ELR (cell line): Measurements from ENCODE around the gene ST6GALNAC6.

Experiments
- DNase-seq: peaks from one replicate; pipeline ENCODE4 v3.0.0-alpha.2; 2015; ENCODE audit warnings: low read depth

The ST6GALNAC6 gene, protein sequence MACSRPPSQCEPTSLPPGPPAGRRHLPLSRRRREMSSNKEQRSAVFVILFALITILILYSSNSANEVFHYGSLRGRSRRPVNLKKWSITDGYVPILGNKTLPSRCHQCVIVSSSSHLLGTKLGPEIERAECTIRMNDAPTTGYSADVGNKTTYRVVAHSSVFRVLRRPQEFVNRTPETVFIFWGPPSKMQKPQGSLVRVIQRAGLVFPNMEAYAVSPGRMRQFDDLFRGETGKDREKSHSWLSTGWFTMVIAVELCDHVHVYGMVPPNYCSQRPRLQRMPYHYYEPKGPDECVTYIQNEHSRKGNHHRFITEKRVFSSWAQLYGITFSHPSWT

GRCh38 chr9:127899128-127899943 lies at the start of gene ST6GALNAC6:
TSS of gene ST6GALNAC6 (minus strand) at chr9:127899603. CDS start at chr9:127897981, 1,622 bp downstream.
- DNase-seq = peak; percentile 77

DNA sequence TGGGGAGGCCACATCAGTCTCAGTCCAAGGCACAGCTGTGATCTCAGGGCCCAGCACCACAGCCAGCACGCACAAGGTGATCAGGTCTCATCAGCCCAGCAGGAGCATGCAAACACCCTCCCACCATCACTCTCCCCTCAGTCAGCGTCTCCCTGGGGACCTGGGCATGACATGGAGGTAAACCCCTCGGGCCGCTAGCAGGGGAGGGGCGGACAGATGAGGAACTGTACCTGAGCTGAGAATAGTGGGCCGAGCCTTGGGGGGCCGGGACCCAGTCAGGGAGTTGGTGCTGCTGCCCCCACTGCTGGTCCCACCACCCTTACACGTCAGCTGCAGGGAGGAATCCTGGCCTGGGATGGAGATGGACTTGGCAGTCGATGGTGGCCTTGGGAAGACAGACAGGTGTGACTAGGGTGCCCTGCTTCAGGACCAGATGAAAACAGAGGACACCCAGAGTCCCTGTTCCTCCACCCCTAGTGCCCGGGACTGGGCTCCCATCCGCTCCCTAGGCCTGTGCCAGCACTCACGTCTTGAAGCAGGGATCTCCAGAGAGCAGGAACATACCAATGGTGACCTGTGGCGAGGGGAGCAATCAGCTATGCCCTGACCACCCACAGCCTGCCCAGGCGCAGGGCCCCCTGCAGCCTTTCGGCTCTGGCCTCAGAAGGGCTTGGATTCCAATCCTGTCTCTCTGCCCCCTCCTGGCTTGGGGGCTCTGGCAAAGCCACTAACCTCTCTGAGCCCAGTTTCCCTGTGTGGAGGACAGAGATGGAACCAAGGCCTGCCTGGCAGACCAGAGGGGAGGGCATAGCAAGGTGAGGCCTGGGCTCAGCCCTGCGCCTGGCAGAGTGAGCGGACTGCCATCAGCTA lies 48.7 kb upstream of the ST6GALNAC6 start:
- no peak for DNase-seq

DNA sequence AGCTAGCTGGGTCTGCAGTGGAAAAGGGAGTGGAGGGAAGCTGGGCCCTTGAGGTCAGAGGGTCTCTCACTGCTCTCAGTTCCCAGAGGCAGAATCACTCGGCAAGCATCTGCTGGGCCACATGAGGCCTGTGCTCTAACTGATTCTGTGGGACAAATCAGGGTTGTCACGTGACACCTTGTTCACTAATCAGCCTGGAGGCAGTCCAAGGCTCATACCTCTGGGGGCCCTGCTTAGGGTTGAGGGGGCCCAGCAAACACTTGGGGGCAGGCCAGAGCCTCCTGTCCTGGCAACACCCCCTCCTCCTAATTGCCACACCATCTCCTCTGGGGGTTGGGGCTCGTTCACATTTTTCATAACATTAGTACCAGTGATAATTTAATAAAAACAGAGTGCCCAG lies 47.3 kb upstream of the ST6GALNAC6 start:
- no peak for DNase-seq

- DNase-seq = no peak
These were observed 46.5 kb upstream of the ST6GALNAC6 start for GRCh38 chr9:127945942-127946341.

- DNase-seq = no peak
These were observed 45.9 kb upstream of the ST6GALNAC6 start for GRCh38 chr9:127945338-127945737.

- DNase-seq = no peak
These were observed 45.3 kb upstream of the ST6GALNAC6 start for GRCh38 chr9:127944586-127945218.

GRCh38 chr9:127943731-127944144 lies 44.3 kb upstream of the ST6GALNAC6 start:
- peak; percentile 87 for DNase-seq

DNA sequence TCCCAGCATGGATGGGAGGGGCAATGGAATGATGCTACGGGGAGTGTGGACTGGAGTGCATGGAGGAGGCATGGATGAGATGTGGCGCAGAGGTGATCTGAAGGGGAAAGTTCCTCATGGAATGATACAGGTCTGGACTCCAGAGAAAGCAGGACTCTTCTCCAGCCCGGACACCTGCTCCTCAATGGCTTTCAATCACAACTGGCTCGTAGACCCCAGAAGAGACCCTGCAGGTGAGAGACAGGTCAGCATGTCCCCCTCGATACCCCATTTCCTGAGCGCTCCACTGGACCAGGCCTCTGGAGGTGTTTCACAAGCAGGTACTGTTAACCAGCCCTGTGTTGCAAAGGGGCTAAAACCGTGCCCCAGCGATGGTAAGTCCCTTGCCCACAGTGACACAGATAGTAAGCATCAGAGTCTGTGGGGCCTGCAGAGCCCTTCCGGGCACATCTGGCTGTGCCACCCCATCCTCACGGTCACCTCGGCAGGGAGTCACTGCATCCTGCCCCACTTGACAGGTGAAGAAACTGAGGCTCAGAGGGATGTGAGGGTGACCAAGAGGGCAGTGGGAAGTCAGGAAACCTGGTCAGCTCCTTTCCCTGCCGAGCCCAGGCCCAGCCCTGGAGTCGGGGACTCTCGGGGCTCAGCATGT lies 43.7 kb upstream of the ST6GALNAC6 start:
- no peak for DNase-seq

- DNase-seq = peak; percentile 73
These were observed 43.0 kb upstream of the ST6GALNAC6 start for GRCh38 chr9:127942216-127943010.

- DNase-seq = no peak
These were observed 42.5 kb upstream of the ST6GALNAC6 start for GRCh38 chr9:127941961-127942215.

DNA sequence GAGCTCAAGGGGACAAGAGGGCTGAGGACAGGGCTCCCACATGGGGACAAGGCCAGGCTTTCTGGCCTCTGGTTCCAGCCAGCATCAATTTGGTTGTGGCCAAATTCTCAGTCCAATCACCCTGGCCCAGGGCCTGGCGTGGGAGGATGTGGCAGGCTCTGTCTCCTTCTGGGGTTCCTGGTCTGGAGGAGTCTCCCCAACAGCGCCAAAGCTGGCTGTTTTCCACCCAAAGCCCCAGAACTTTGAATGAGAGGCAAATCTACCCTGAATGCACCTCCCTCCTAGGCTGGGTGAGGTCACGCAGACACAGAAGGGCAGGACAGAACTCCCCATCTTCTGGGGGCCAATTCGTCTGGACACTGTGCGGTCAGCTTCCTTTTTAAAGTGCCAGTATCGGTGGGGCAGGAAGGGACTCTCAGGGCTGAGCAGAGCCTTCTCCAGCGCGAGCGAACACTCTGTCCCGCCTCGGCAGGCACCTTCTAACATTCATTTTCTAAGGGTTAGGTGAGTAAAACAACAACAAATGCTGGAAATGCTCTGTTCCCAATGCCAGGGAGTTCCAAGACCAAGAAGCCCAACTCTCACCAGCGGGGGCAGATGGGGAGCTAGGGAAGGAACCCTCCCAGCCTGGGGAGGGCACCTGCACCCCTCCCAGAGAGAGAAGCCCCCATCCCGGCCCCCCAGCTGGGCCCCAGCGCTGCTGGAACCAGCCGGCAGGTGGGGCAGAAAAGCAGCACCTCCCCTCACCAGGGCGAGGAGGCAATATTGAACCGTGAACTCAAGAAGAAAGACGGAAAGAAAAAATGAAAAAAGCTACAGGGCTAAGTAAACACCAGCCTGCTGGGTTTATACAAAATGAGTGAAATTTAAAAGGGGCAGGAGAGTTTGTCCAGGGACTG lies 41.9 kb upstream of the ST6GALNAC6 start:
- DNase-seq = no peak

DNA sequence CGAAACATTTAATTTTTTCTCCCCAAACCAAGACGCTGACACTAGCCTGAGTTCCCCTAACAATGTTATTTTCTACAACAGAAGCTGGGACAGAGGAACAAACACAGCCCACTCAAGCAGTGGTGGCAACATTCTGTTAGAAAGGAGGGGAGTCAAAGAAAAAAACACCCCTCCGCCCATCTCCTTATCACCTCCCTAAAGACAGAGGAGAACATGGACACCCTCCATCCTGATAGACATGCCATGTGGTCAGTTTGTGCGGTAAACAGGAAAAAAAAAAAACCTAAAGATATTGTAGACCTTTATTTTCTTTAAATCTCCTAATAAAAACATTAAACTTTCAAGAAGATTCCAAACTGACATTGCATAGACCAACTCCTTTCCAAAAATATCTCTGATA lies 41.2 kb upstream of the ST6GALNAC6 start:
- DNase-seq = no peak

GRCh38 chr9:127938298-127938690 lies 38.9 kb upstream of the ST6GALNAC6 start:
- DNase-seq = no peak

DNA sequence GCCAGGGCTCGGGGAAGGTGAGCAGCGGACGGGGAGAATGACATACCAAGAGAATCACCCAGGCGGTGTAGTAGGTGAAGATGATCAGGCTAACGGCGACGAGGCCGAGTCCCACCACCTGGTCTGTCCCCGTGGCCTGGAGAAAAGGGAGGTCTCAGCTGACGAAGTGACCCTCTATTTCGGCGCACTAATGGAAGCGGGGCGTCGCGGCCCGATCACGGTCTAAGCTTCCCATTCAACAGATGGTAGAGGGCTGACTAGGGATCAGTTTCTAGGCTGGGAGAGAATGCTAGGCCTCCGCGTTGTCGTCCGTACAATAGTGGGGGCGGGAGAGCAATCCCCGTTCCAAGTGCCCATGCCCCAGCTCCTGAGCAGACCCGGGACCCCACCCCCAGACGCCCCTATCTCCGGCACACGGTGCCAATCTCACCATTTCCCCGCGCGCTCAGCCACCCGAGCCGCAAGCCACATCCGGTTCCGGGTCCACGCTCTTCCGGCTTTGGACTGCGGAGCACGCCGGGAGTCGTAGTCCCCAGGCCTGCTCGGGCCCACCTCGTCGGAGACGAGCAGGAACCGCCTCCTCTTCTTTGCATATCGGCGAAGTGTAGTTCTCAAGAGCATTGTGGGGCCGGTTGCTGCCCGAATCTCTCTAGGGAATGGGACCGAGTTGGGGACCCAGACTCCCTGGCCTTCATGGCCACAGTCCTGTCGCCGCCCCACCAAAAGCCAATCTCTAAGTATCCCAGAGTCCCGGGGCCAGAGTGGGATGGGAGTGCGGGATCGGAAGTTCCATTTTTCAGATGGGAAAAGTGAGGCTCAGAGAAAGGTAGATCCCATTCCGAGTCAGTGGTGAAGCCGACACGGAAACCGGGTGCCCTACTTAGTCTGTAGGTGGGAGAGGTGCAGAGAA lies 38.2 kb upstream of the ST6GALNAC6 start, which contains the start of gene DPM2:
DPM2 (minus strand) TSS at position 467 of the 910 bp plus-strand sequence; CDS start at position 433, 34 bp downstream.
- DNase-seq = peak; percentile 92

DNA sequence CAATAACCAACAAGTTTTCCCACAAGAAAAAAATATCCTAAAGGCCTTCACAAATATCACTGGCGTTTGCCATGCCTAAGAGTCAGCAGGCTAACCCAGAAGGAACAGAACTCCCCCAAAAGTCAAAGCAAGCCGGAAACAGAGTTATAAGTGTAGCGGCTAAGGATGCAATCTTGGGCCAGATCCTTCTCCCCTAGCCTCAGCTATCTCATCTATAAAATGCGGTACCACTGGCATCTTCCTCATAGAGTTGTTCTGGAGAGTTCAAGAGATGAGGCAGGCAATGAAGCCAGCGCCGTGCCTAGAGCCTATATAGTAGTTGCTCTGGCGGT lies 37.6 kb upstream of the ST6GALNAC6 start:
- DNase-seq = peak; percentile 45

DNA sequence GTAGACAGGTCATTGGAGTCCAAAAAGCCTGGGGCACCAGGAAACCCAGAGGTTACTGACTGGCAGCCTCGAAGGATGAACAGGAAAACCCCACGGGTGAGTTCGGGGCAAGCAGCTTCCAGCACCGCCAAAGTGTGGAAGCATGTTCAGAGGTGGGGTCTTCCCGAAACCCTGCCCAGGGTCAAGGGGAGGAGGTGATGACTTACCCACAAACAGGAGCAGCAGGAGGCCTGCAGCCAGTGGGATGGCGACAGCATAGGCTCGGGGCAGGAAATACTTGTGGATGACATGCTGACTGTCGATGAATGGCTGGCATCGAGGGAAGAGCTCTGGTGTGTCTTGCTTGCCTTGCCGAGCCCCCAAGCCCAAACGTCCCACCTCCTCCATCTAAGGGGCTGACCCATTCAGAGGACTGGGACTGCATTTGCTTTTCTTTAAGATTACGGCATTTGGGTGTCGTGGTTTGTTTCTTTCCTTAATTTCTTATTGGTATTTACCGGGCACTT lies 37.0 kb upstream of the ST6GALNAC6 start:
- no peak for DNase-seq

DNA sequence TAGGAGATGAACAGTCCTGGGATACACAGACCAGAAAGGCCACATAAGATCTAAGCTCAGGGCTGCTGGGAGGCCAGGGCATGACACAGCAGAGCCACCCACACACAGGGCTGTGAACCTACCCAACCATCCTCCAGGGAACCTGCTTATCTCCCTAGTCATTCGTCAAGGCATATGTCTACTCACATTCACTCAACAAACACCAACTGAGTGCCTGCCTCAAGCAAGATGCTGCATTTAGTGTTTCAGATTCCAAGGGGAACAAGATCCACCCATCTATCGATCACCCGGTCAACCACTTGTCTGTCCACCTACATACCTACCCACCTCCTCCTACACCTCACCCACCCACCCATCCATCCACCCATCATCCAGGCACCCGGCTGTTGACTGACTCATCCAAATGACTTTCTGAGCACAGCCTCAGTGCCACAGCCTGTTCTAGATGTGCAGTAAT lies 36.4 kb upstream of the ST6GALNAC6 start:
- peak; percentile 31 for DNase-seq

DNA sequence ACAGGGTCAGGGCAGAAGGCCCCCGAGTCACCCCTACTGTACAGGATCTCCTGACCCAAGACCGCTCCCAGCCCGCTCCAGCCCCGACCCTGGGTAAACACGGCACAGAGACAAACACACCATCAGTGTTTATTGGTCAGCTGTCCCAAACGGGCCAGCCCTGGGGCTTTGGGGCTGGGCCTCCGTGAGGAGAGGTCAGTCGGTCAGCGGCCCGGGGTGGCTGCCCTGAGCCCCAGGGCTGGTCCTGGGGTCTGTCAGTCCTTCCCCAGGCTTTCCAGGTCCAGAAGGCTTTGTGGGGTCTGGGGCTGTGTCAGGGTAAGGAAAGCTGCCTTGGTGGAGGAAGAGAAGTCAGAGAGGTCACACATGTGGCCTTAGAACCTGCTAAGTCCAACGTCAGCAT lies 35.6 kb upstream of the ST6GALNAC6 start:
- no peak for DNase-seq
